DLD1 (cell line): ENCODE results near the gene TMEM229B.

ENCODE experiments used
- in situ Hi-C: cut with HindIII; loops from 2 replicates; pipeline ENCODE4 v1.10.0; 2017; ENCODE audit warnings: low sequenced_read_pairs

TMEM229B gene

DNA sequence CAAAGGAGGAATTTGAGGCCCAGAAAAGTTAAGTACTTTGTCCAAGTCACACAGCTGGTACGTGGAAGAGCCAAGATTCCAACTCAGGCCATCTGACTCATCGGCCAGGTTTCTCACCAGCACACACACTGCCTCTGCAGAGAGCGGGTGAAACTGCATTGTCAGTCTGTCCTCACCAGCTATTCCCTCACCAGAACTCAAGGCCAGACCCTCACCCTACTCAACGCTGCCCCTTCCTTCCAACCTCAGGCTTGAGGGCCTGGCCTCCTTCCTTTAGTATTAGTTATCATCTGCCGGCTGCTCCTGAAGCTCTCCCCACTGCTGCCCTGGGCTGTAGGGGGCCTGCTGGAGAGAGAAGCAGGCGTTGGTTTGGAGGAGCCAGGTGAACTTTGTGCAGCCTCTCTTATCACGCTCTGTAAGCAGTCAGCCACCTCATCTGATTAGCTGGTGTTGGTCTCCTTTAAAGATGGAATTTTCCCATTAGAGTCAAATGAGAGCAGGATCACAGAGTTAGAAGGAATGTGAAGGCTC is 60.0 kb downstream of the TMEM229B start:
- in situ Hi-C loops: loop anchor here (25.0 kb wide), 1 partner anchor 184 kb away; the partner anchor contains the start of genes ARG2 and PIGH

DNA sequence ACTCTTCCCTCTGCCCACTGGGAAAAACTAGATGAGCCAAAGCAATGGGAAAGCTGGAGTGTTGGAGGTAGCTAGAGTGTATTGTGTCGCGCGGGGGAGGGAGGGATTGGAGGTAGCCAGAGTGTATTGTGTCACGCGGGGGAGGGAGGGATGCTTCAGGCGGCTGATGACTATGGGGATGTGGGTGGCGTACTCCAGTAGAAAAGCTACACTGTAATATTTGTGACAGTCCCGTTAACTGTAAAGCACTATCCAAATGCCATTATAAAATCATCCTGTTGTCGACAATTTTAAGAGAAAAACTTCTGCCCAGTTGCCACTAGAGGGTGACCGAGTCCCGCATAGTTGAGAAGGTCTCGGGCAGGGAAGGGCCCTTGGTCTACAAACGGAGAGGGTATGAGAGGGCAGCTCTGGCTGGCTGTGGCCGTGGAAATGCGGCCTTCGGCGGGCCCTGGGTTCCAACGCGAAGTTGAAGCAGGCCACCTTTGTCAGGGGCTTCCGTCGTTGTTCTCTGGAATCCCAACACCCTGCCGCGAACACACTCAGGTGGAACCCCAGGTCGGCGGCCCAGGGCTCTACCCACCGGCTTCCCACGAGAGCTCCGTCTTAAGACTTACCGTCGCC is 61.4 kb downstream of the TMEM229B start:
- in situ Hi-C loops: loop anchor here (25.0 kb wide), 1 partner anchor 185 kb away; the partner anchor contains the start of genes ARG2 and PIGH

DNA sequence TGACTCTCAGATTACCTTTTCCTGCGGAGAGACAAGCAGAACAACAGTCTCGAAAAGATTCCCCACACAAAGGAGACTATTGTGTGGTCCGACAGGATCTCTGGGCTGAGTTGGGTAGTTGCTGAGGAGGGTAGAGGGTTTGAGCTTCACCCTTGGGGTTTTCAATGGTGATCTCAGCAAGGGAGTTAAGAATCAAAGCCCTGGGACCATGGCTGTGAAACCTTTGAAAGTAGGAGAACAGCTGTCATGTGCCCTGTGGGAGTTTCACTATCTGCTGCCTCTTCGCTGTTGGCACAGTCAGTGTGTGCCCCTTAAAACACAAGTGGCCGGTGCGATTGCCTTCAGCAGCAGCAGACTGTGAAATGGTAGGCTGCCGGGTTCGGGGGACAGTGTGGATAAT is 62.4 kb downstream of the TMEM229B start:
- in situ Hi-C loops: loop anchor here (25.0 kb wide), 1 partner anchor 186 kb away; the partner anchor contains the start of genes ARG2 and PIGH

DNA sequence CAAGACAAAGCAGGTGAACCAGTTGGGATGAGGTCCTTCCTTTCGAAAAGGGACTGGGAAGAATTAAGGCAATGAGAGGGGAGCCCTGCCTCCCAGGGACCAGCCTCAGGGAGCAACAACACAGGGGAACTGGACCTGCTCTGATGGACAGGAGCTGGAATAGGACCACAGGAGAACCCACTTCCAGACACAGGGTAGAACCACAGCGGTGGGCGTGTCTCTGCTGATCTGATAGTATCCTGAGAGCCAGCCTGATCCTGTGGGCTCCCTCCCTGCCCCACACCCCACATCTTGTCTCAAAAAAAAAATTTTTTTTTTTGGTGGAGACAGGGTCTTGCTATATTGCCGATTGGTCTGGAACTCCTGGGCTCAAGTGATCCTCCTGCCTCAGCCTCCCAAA is 62.9 kb downstream of the TMEM229B start:
- in situ Hi-C loops: loop anchor here (25.0 kb wide), 1 partner anchor 187 kb away; the partner anchor contains the start of genes ARG2 and PIGH

DNA sequence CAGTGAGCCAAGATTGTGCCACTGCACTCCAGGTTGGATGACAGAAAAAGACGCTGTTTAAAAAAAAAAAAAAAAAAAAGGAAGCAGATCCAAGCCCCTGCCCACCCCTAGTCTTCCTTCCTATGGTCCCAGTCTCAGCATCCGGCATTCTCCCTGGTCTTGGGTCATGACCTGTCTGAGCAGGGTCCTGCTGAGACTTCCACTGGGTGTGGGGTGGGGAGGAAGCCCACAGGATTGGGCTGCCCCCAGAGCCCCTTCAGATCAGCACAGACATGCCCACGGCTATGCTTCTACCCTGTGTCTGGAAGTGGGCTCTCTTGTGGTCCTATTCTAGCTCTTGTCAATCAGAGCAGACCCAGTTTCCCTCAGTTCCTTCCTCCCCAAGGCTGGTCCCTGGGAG is 64.0 kb downstream of the TMEM229B start:
- in situ Hi-C loops: no loop called here

DNA sequence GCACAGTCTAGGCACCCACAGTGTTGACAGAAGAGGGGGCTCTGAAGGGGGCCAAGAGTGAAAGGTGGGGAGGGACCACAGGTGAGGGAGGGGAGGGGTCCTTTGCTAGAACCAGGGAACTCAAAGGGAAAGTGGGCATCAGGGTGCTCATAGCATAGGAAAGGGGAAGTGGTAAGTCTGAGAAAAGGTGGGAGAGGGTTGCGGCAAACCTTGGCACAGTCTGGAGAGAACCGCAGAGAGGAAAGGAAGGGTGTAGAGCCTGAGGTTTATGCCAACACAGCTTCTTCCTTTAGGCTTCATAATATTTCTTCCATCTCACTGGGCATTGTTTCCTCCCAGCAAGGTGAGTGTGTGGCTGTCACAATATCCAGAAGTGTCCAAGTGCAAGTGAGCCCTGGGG is 65.1 kb downstream of the TMEM229B start:
- in situ Hi-C loops: no loop called here

DNA sequence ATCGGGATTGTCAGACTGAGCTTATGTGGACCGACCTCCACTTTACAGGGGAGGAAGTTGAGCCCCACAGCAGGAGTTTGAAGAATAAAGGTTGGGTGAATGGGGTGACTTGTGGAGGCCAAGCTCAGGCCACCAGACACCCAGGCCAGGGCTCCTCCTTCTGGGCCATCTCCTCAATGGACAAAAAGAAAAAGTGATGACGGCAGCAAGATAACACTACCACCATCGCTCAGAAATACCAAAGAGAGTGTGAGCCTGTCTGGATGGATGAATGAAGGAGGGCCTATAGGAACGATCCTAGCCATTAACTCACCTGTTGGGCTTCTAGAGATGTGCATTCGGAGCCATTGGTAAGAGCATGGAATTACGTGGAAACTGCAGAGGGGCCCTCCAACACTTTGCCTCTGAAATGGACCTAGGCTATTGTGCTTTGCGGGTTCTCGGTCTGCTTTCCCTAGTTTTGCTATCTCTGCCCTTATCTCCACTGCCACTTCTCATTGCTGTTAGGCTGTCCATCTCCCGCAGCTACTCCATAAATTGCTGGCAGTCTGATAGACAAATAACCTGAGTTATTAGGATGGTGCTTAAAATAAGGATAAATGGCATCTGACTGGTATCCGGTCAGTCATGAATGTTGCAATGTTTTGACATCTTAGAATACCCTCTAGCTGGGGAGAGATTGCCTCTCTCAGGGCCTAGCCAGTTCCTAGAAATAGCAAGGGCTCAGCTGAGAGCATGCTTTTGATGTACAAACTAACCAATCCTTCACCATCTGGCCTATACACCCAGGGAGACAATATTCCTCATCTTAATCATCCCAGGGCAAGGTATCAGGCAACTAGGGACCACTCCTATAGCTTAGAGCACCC is 66.9 kb downstream of the TMEM229B start:
- in situ Hi-C loops: no loop called here
